ENCODE results near the gene SLC43A2.
"Not testable (repeated sequence)": the region's sequence is repeated elsewhere in the genome, so short reads cannot be mapped to it uniquely, and the experiment has no call there.

Gene SLC43A2

GRCh38 chr17:1588821-1589585 is 39.6 kb downstream of the SLC43A2 start:
- no peak for DNase-seq

- no peak for DNase-seq
Observed at GRCh38 chr17:1584167-1584566, 44.5 kb downstream of the SLC43A2 start.

GRCh38 chr17:1583556-1583955 is 45.1 kb downstream of the SLC43A2 start:
- DNase-seq, result no peak

GRCh38 chr17:1582374-1582773 is 46.3 kb downstream of the SLC43A2 start:
- no peak for DNase-seq

- no peak for DNase-seq
Observed at GRCh38 chr17:1580979-1581676, 47.5 kb downstream of the SLC43A2 start.

- DNase-seq, result no peak
Observed at GRCh38 chr17:1578029-1578428, 50.6 kb downstream of the SLC43A2 start.

GRCh38 chr17:1577583-1578013 is 51.0 kb downstream of the SLC43A2 start:
- DNase-seq, result no peak

- DNase-seq, result no peak
Observed at GRCh38 chr17:1577182-1577581, 51.5 kb downstream of the SLC43A2 start.

GRCh38 chr17:1576500-1576899 is 52.1 kb downstream of the SLC43A2 start:
- DNase-seq, result no peak

- no peak for DNase-seq
Observed at GRCh38 chr17:1574697-1575471, 53.8 kb downstream of the SLC43A2 start.

- peak; percentile 96 for DNase-seq
Observed at GRCh38 chr17:1573932-1574696, 54.5 kb downstream of the SLC43A2 start.

- DNase-seq, result not testable (repeated sequence)
Observed at GRCh38 chr17:1572646-1573045, 56.0 kb downstream of the SLC43A2 start.

GRCh38 chr17:1571341-1571704 is 57.3 kb downstream of the SLC43A2 start:
- no peak for DNase-seq

GRCh38 chr17:1568950-1569810 is 59.5 kb downstream of the SLC43A2 start:
- no peak for DNase-seq

GRCh38 chr17:1566505-1567199 is 62.0 kb downstream of the SLC43A2 start:
- no peak for DNase-seq

- DNase-seq, result no peak
Observed at GRCh38 chr17:1565877-1566276, 62.8 kb downstream of the SLC43A2 start.

- DNase-seq, result no peak
Observed at GRCh38 chr17:1563786-1564613, 64.6 kb downstream of the SLC43A2 start.

- not testable (repeated sequence) for DNase-seq
Observed at GRCh38 chr17:1563471-1563785, 65.2 kb downstream of the SLC43A2 start.

GRCh38 chr17:1562176-1562643 is 66.4 kb downstream of the SLC43A2 start:
- DNase-seq, result no peak

All from activated CD8-positive, alpha-beta memory T cell treated with anti-CD3 and anti-CD28 coated beads, Interleukin-2, amount 50 U/mL, for 48 hours (primary cell).